ENCODE results near the gene ZNF839. TPM values are rescaled to one million over a fixed set of nuclear protein-coding genes. Genes with fewer than 3 reads are reported as not detected.

The ZNF839 gene
- total and polyA plus RNA-seq, 8 donors: 5.5 to 116 (median 12.4) TPM

- intact Hi-C loops (cut with DNase I; ENCODE audit: low total_unique reads): loop anchor here (5.0 kb wide), 1 partner anchor 77 kb away; no protein-coding TSS in a partner anchor
- Histone ChIP-seq H3K27me3 (no peaks in the 10 kb centered on the region), H3K4me3 (peak overlapping the region; percentile 37 to 57 (median 46)), H3K9me3 (no peaks in the 10 kb centered on the region), H3K27ac (peak overlapping the region in 3 of 5 donors; percentile 31 to 56 (median 34)), H3K36me3 (no peaks in the 10 kb centered on the region), H3K4me1 (peaks cover 10 to 45% (median 39%) of the 10 kb centered on the region in 4 donors)
- TF ChIP-seq EP300 (IDR thresholded peaks at IDR 0.05) (no peak), POLR2AphosphoS5 (IDR thresholded peaks at IDR 0.05) (peak in 2 of 3 donors; percentile 27 to 71), CTCF (IDR thresholded peaks at IDR 0.05) (peak in 5 of 7 experiments; percentile 85 to 95 (median 92)), POLR2A (IDR thresholded peaks at IDR 0.05) (no peak)
- WGBS, 5 donors: 6 to 9% (median 7%) methylated on average over 43 to 52 of the region's 52 CpGs
- DNase-seq: peak; percentile 85 to 96
Measured at GRCh38 chr14:102314242-102315011, 5.1 kb upstream of the ZNF839 start.

- peaks cover 10 to 47% (median 40%) of the 10 kb centered on the region in 4 donors for H3K4me1 ChIP-seq
- no peak overlapping the region for H3K27ac ChIP-seq
- no peaks in the 10 kb centered on the region for H3K27me3 ChIP-seq
- no peak for TF ChIP-seq EP300 (IDR thresholded peaks at IDR 0.05)
- no peak for TF ChIP-seq POLR2AphosphoS5 (IDR thresholded peaks at IDR 0.05)
- TF ChIP-seq POLR2A (IDR thresholded peaks at IDR 0.05): no peak
- TF ChIP-seq CTCF (IDR thresholded peaks at IDR 0.05): no peak
- H3K9me3 ChIP-seq: no peaks in the 10 kb centered on the region
- H3K36me3 ChIP-seq: no peaks in the 10 kb centered on the region
- no peak for DNase-seq
- WGBS, 5 donors: 89 to 95% (median 92%) methylated on average over 6 of the region's 6 CpGs
- H3K4me3 ChIP-seq: no peak overlapping the region
- intact Hi-C loops (cut with DNase I; ENCODE audit: low total_unique reads): no loop called here
Measured at GRCh38 chr14:102315121-102315520, 4.4 kb upstream of the ZNF839 start.

GRCh38 chr14:102316338-102316742, 3.2 kb upstream of the ZNF839 start:
- peak overlapping the region; percentile 34 to 98 (median 85) for H3K27ac ChIP-seq
- no peaks in the 10 kb centered on the region for H3K27me3 ChIP-seq
- peaks cover 21 to 59% (median 52%) of the 10 kb centered on the region in 4 donors for H3K4me1 ChIP-seq
- TF ChIP-seq POLR2A (IDR thresholded peaks at IDR 0.05) (no peak), EP300 (IDR thresholded peaks at IDR 0.05) (no peak), CTCF (IDR thresholded peaks at IDR 0.05) (no peak), POLR2AphosphoS5 (IDR thresholded peaks at IDR 0.05) (no peak)
- intact Hi-C loops (cut with DNase I; ENCODE audit: low total_unique reads): no loop called here
- peak in 1 of 2 donors; percentile 86 for DNase-seq
- peak overlapping the region; percentile 49 to 54 (median 52) for H3K4me3 ChIP-seq
- no peaks in the 10 kb centered on the region for H3K9me3 ChIP-seq
- no peaks in the 10 kb centered on the region for H3K36me3 ChIP-seq
- 2 to 6% (median 2%) methylated on average over 10 of the region's 10 CpGs for WGBS, 5 donors

- H3K9me3 ChIP-seq: no peaks in the 10 kb centered on the region
- H3K27ac ChIP-seq: peak overlapping the region; percentile 77 to 98 (median 85)
- intact Hi-C loops (cut with DNase I; ENCODE audit: low total_unique reads): no loop called here
- 1 to 2% (median 1%) methylated on average over 47 to 54 of the region's 54 CpGs for WGBS, 5 donors
- H3K36me3 ChIP-seq: no peaks in the 10 kb centered on the region
- H3K4me1 ChIP-seq: peaks cover 21 to 61% (median 54%) of the 10 kb centered on the region in 4 donors
- no peaks in the 10 kb centered on the region for H3K27me3 ChIP-seq
- peak; percentile 96 to 97 for DNase-seq
- H3K4me3 ChIP-seq: peak overlapping the region; percentile 49 to 54 (median 52)
- TF ChIP-seq CTCF (IDR thresholded peaks at IDR 0.05) (peak in 5 of 7 experiments; percentile 75 to 90 (median 79)), POLR2AphosphoS5 (IDR thresholded peaks at IDR 0.05) (peak in 2 of 3 donors; percentile 38 to 66), EP300 (IDR thresholded peaks at IDR 0.05) (no peak)
Measured at GRCh38 chr14:102316743-102317563, 2.6 kb upstream of the ZNF839 start.
